ENCODE data around the gene KIAA1671. TPM values are rescaled to one million over a fixed set of nuclear protein-coding genes. Genes with fewer than 3 reads are reported as not detected.
A peak's percentile ranks its signal among the peaks of the same experiment; 100 is the strongest.

Gene KIAA1671
- total RNA-seq, 1 experiment from 2014 or later = 18.6 TPM

- Histone ChIP-seq H3K36me3 (ENCODE audit: low read depth, low read length) (no peaks in the 10 kb centered on the region), H3K4me1 (ENCODE audit: insufficient read depth, low read length) (peaks cover 13% of the 10 kb centered on the region), H3K9me3 (ENCODE audit: low read length) (no peaks in the 10 kb centered on the region), H3F3A (ENCODE audit: low read length, unreplicated experiment) (no peaks in the 10 kb centered on the region), H3K27me3 (ENCODE audit: low read length) (no peaks in the 10 kb centered on the region), H3K9me2 (replicated peaks; ENCODE audit: low read length) (no peaks in the 10 kb centered on the region), H3K9ac (ENCODE audit: low read length) (peak overlapping the region; percentile 96), H3K4me2 (ENCODE audit: low read length) (peak overlapping the region; percentile 96), H3K79me2 (ENCODE audit: low read length) (peaks cover 51% of the 10 kb centered on the region), H3K4me3 (ENCODE audit: low read length) (peak overlapping the region; percentile 98), H3K27ac (ENCODE audit: low read length) (peak overlapping the region; percentile 88), H2AFZ (ENCODE audit: low read length) (peak overlapping the region; percentile 78), H4K20me1 (ENCODE audit: low read length) (no peaks in the 10 kb centered on the region)
- no TSS peak for BruUV-seq (replicated peaks)
- peak; percentile 58 for ATAC-seq
- intact Hi-C loops (cut with micrococcal nuclease) = loop anchor here (1.0 to 5.0 kb wide), 3 partner anchors 40 to 95 kb away; no protein-coding TSS in a partner anchor
- POLR2A ChIA-PET (ENCODE audit: unreplicated experiment) = no interaction called here
- peak; percentile 71 for DNase-seq
- TF ChIP-seq CTCF (conservative IDR thresholded peaks at IDR 0.05; ENCODE audit: low read depth, low read length) (no peak), EZH2 (IDR thresholded peaks at IDR 0.05; ENCODE audit: low read length, unreplicated experiment) (no peak), EZH2phosphoT487 (IDR thresholded peaks at IDR 0.05; ENCODE audit: borderline replicate concordance, low read length) (no peak)
- CTCF ChIA-PET = no interaction called here
Observed at GRCh38 chr22:24952837-24953383, 394 bp downstream of the KIAA1671 start.

DNA sequence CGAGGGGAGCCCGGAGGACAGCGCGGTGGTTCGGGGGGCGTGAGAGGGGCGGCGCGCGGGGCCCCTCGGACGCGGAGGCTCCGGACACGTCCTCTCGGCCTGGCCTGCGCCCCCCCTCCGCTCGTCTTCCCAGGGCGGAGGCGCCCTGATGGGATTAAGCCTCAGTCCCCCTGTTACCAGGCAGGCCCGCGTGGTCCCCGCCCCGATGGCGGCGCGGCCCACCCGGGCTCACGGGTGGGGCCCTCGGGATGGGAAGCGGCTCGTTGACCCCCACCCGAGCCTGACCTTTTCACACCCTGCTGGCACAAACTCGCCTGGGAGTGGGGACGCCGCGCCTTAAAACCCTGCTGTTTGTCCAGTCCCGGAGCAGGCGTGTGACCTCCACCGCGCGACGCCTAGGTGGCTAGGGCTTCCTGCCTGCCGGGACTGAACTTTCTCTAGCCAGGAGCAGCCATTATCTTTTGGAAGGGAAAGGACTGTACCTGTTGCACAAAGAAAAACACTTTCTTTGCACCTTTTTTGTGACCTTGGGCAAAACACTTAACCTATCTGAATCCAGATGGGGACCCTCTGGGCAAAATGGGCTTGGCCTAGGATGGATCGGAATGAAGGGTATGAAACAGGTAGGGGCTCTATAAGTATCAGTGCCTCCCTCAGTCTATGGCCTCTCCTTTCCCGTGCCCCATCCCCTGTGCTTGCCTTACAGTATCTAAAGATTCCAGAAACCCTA lies 1.0 kb downstream of the KIAA1671 start:
- intact Hi-C loops (cut with micrococcal nuclease) = loop anchor here (2.0 to 5.0 kb wide), 2 partner anchors 39 to 74 kb away; no protein-coding TSS in a partner anchor
- Histone ChIP-seq H3K27me3 (ENCODE audit: low read length) (no peaks in the 10 kb centered on the region), H3K4me2 (ENCODE audit: low read length) (peak overlapping the region; percentile 96), H3K9ac (ENCODE audit: low read length) (peak overlapping the region; percentile 96), H3K27ac (ENCODE audit: low read length) (peak overlapping the region; percentile 88), H3K9me2 (replicated peaks; ENCODE audit: low read length) (no peaks in the 10 kb centered on the region), H2AFZ (ENCODE audit: low read length) (peak overlapping the region; percentile 78), H3K36me3 (ENCODE audit: low read depth, low read length) (no peaks in the 10 kb centered on the region), H3F3A (ENCODE audit: low read length, unreplicated experiment) (no peaks in the 10 kb centered on the region), H4K20me1 (ENCODE audit: low read length) (no peaks in the 10 kb centered on the region), H3K9me3 (ENCODE audit: low read length) (no peaks in the 10 kb centered on the region), H3K4me1 (ENCODE audit: insufficient read depth, low read length) (peaks cover 13% of the 10 kb centered on the region), H3K79me2 (ENCODE audit: low read length) (peaks cover 55% of the 10 kb centered on the region), H3K4me3 (ENCODE audit: low read length) (peak overlapping the region; percentile 98)
- BruUV-seq (replicated peaks) = TSS peak; percentile 52
- POLR2A ChIA-PET (ENCODE audit: unreplicated experiment) = interaction anchor here (0.8 kb wide), 1 partner anchor 30 kb away, joined by 4 read pairs; no protein-coding TSS in a partner anchor
- DNase-seq (no peak), ATAC-seq (peak; percentile 5)
- TF ChIP-seq CTCF (conservative IDR thresholded peaks at IDR 0.05; ENCODE audit: low read depth, low read length) (no peak), EZH2phosphoT487 (IDR thresholded peaks at IDR 0.05; ENCODE audit: borderline replicate concordance, low read length) (no peak), EZH2 (IDR thresholded peaks at IDR 0.05; ENCODE audit: low read length, unreplicated experiment) (no peak)
- CTCF ChIA-PET = no interaction called here

DNA sequence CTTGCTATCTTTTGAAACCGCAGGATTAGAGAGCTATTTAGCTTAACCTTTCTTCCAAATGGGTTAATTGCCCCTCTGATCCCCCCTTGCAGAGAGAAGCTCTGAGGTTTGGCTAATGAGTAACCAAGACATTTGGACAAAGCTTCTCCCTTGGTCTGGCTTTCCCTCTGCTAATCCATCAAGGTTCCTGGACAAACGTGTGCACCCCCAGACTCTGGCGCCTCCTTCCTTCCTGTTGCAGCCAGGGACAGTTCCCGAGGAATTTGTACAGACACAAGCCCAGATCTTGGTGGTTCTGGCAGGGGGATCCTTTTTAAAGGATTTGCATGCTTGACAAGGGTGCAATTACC lies 1.6 kb downstream of the KIAA1671 start:
- no peaks in the 10 kb centered on the region for H3K27me3 ChIP-seq (ENCODE audit: low read length)
- H3K4me1 ChIP-seq (ENCODE audit: insufficient read depth, low read length) = peaks cover 13% of the 10 kb centered on the region
- no peaks in the 10 kb centered on the region for H3K9me2 ChIP-seq (replicated peaks; ENCODE audit: low read length)
- H3K4me3 ChIP-seq (ENCODE audit: low read length) = peak overlapping the region; percentile 98
- peak overlapping the region; percentile 96 for H3K4me2 ChIP-seq (ENCODE audit: low read length)
- H3K27ac ChIP-seq (ENCODE audit: low read length) = peak overlapping the region; percentile 88; the same call in 1 of the 2 replicates
- POLR2A ChIA-PET (ENCODE audit: unreplicated experiment) = interaction anchor here (0.8 kb wide), 1 partner anchor 30 kb away, joined by 4 read pairs; no protein-coding TSS in a partner anchor
- BruUV-seq (replicated peaks) = no TSS peak
- intact Hi-C loops (cut with micrococcal nuclease) = loop anchor here (5.0 kb wide), 1 partner anchor 73 kb away; no protein-coding TSS in a partner anchor
- peaks cover 55% of the 10 kb centered on the region for H3K79me2 ChIP-seq (ENCODE audit: low read length)
- no peaks in the 10 kb centered on the region for H3K36me3 ChIP-seq (ENCODE audit: low read depth, low read length)
- H4K20me1 ChIP-seq (ENCODE audit: low read length) = no peaks in the 10 kb centered on the region
- no peaks in the 10 kb centered on the region for H3K9me3 ChIP-seq (ENCODE audit: low read length)
- CTCF ChIA-PET = no interaction called here
- peak overlapping the region; percentile 96 for H3K9ac ChIP-seq (ENCODE audit: low read length)
- no peak for DNase-seq
- TF ChIP-seq EZH2phosphoT487 (IDR thresholded peaks at IDR 0.05; ENCODE audit: borderline replicate concordance, low read length) = no peak
- no peak for TF ChIP-seq EZH2 (IDR thresholded peaks at IDR 0.05; ENCODE audit: low read length, unreplicated experiment)
- TF ChIP-seq CTCF (conservative IDR thresholded peaks at IDR 0.05; ENCODE audit: low read depth, low read length) = 0 out of 2 replicates have a peak, but pooled peaks have one; percentile 13
- ATAC-seq = no peak
- no peak overlapping the region for H2AFZ ChIP-seq (ENCODE audit: low read length)
- H3F3A ChIP-seq (ENCODE audit: low read length, unreplicated experiment) = no peaks in the 10 kb centered on the region
